ENCODE data around the gene SAC3D1.

Gene SAC3D1

DNA sequence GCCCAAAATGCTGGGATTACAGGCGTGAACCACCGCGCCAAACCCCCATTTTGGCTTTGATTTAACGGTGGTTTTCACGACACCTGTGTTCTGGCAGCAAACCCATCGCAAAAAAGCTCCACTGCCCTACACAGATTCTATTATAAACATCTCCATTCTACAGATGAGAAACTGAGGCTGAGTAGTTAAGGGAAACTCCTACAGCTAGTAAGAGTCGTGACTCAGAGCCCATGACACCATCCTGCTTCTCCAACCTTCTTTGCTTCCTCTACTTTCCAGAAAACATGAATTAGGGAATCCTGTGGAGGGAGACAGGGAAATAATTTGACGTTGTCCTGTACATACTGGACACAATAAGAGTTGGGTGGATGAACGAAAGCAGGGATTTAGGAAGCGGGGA lies 14.2 kb upstream of the SAC3D1 start:
- no peak for DNase-seq (ENCODE audit: low read depth in 2 of 2)

DNA sequence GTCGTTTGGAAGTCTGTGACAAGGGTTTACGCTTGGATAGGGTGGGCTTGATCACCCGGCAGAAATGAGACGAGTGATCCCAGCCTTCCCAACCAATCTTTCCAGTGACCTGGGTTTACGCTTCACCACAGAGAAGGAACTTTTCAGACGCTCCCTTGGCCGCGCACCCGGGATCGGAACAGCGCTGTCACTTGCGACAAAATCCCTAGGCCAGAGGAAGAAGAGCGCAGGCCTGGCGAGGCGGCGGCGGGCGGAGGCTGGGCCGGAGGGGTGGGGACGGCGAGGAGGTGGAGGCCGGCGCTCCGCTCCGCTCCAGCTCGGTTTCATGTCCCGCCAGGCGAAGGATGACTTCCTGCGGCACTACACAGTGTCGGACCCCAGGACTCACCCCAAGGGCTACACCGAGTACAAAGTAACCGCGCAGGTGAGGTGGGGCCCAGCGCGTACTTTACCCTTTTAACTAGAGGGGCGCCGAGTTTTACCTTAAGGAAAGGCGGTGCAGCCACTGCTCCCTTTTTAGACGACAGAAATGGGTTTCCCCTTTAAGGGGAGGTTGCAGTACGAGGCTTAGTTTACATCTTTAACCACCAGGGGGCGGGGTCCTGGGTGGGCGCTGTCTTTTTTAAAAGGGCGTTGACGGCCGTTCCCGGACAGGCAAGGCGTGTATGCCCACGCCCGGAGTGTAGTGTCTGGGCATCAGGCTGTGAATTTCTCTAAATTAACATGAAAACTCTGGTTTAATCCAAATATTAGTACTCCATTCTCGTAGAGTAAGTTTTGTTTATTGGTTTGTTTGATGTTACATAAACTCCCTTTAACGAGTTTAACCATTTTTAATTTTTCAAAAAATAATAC lies 13.6 kb upstream of the SAC3D1 start, which contains the start of gene SNX15:
Gene SNX15 (plus strand): TSS at position 227 of the 855 bp plus-strand sequence. CDS start 99 bp downstream, at position 326.
- DNase-seq (ENCODE audit: low read depth in 2 of 2): peak; percentile 81 to 88

DNA sequence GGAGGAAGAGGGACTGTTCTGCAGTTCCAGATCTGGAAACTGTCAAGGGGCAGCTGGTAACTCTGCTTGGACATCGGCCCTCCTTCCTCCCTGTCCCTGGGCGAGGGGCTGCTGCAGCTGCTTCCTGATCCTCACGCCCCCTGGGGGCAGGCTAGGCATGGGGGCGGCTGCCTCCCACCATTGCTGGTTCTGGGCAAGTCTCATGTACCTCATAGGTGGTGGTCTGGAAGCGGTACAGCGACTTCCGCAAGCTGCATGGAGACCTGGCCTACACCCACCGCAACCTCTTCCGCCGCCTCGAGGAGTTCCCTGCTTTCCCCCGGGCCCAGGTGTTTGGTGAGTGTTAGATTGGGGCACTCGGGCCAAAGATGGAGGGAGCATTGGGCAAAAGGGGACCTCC lies 8.8 kb upstream of the SAC3D1 start:
- DNase-seq (ENCODE audit: low read depth in 2 of 2): no peak

DNA sequence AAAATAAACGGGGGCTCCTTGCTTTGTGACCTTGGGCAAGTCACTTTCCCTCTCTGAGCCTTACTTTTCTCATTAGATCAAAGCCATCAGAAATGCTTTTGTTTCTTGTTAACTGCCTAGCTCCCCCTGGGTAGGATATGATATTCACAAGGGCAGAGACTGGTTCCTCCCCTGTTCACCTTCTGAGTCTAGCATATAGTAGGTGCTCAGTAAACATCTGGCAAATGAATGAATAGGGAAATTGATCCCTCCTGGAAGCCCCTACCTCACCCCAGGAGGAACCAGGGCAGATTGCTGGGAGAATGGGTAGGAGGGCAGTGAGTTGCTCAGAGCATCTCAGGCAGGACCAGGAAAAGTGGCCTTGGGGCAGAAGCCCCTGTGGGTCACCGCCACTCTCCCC lies 6.6 kb upstream of the SAC3D1 start:
- DNase-seq (ENCODE audit: low read depth in 2 of 2): no peak

DNA sequence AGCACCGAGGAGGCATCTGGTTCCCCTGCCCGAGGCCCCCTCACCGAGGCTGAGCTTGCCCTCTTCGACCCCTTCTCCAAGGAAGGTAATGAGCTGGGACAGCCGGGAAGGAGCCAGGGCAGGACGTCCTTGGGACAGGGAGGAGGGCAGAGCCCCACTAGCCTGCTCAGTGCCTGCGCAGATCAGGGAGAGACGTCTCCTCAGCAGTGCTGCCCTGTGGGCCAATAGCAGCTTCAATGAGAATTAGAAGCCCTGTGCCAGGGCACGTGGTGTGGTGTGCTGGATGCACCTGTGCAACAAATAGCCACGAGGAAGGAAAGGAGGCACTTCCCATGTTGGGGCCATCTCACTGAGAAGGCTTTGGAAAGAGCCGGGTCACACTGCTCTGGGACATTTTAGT lies 5.4 kb upstream of the SAC3D1 start:
- DNase-seq (ENCODE audit: low read depth in 2 of 2): no peak

DNA sequence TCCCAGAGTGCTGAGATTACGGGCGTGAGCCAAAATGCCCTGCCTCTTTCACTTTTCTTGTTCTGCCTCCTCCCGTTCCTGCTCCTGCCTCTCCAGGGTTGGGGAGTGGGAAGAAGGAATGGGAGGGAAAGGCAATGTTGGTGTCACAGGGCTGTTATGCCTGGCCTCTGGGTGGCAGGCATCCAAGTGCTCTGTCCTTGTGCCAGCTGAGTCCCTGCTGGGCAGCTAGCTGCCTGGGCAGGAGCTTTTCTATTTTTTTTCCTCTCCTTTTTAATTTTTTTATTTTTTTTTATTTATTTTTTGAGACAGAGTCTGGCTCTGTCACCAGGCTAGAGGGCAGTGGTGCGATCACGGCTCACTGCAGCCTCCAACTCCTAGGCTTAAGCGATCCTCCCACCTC lies 4.1 kb upstream of the SAC3D1 start:
- no peak for DNase-seq (ENCODE audit: low read depth in 2 of 2)

DNA sequence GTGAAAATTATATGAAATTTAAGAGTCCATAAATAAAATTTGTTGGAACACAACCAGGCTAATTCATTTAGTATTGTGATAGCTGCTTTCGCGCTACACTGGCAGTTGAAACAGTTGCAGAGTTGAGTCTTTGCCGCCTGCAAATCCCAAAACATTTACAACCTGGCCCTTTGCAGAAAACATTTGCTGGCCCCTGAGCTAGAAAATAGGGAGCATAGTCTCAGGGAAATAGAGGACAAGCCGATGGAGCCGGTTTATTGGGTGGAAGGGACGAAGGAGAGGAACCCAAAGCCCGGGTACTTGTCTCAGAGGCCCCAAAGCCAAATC lies 527 bp upstream of the SAC3D1 start:
- no peak for DNase-seq (ENCODE audit: low read depth in 2 of 2)

DNA sequence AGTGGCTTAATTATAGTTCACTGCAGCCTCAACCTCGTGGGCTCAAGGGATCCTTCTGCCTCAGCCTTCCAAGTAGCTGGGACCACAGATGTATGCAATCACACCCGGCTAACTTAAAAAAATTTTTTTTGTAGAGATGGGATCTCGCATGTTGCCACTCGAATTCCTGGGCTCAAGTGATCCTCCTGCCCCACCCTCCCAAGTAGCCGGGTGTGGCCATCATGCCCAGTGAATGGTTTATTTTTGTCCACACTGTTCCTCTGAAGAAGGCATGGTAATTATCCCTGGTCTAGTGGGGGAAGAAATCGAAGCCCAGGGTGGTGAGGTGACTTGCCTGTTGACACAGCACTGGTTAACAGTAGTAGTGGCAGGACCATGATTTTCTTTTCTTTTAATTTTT lies 1.9 kb downstream of the SAC3D1 start:
- no peak for DNase-seq (ENCODE audit: low read depth in 2 of 2)

DNA sequence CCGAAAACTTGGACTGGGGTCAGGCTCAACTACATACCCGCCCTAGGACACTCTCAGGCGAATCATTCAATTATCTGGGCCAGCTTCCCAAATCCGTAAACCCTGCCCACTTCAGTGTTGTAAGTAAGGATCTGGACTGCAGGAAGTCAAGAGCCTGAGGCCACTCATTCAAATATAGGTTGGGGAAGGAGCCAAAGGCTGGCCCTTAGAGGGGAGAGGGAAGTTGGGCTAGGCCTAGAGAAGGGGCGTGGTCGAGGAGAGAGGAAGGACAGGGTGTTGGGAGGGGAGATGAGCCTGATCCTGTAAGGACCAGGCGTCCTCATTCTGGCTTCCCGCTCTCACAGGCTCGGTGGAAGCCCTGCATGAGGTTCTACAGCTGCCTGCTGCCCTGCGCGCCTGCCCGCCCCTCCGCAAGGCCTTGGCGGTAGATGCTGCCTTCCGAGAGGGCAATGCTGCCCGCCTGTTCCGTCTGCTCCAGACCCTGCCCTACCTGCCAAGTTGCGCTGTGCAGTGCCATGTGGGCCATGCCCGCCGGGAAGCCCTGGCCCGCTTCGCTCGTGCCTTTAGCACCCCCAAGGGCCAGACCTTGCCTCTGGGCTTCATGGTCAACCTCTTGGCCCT lies 3.0 kb downstream of the SAC3D1 start:
- no peak for DNase-seq (ENCODE audit: low read depth in 2 of 2)

DNA sequence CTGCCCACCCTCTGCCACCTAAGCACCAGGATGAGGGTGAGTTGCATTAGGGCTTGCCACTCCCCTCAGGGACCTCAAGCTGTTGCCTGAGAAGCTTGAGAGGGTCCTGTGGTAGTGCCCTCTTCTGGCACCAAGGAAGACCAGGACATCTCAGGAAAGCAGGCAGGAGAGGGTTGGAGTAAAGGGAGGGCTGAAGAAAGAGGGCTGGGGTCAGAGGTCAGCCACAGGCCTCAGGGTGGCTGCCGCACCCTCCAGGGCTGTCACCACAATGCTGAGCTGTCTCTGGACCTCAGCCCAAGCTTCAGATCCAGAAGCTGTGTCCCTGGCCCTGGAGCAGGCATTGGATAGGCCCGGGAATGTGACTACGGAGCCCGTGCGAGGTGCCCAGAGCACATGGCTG lies 4.1 kb downstream of the SAC3D1 start:
- DNase-seq (ENCODE audit: low read depth in 2 of 2): no peak

DNA sequence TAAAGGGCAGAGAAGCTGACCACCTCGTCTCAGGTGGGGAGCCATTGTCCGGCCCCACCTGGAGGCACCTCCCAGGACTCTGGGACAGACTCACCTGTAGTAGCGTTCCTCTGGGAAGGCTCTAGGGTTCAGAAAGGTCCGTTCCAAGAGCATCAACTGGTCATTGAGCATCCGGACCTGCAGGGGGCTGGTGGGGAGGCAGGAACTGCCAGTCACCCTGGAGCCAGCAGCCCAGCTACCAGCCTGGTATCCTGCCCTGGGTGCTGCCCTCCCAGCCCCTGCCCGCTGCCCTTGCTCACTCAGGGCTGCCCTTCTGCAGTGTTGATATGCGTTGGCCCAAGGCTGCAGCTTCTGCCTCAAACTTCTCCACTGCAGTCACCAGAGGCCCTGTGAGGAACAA lies 4.7 kb downstream of the SAC3D1 start:
- no peak for DNase-seq (ENCODE audit: low read depth in 2 of 2)

DNA sequence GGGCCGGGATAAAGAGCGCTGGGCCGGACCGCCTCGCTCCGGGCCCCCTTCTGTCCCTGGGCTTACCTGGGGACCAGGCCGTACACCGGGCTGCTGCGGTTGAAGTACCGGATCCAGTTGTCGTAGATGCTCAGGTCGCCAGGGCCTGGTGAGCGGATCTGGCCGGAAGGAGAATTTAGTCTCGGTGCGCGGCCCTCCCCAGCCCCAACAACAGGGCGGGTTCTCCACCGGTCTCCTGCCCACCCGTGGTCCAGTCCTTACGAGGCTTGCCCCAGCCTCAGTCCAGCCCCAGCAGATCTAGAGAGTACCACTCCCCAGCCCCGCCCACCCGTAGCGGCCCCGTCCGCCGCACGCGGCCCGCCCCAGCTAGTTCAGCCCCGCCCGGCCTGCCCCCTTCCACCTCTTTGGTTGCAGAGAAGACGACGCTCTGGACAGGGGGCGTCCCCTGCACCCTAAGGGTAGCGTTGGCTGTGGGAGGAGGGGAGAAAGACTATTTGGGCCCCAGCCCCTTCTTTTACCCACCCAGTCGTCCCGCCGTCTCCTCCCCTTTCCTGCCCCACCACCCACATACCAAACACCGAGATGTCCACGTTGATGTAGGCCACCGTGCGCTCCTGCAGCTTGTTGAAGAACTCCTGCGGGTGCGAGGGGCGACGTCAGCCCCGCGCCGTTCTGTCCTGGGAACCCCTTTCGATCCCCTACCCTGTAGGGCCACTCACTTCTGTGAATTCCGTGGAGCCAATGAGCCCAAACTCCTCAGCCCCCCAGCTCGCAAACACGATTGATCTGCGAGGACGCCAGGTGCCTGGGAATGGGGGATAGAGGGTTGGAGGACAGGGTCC lies 6.8 kb downstream of the SAC3D1 start:
- no peak for DNase-seq (ENCODE audit: low read depth in 2 of 2)

DNA sequence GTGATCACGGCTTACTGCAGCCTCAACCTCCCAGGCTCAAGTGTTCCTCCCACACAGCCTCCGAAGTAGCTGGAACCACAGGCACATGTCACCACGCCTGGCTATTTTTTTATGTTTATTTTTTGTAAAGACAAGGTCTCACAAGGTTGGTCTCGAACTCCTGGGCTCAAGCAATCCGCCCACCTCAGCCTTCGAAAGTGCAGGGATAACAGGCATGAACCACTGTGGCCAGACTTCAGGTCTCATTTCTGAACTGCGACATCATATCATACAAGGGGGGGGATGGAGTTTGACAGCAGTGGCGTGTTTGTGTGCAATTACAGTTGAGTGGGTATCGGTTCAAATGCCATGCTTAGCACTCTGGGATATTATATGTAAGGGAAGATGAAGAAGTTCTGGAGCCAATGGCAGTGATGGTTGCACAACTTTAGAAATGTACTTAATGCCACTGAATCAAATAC lies 10.4 kb downstream of the SAC3D1 start:
- no peak for DNase-seq (ENCODE audit: low read depth in 2 of 2)

DNA sequence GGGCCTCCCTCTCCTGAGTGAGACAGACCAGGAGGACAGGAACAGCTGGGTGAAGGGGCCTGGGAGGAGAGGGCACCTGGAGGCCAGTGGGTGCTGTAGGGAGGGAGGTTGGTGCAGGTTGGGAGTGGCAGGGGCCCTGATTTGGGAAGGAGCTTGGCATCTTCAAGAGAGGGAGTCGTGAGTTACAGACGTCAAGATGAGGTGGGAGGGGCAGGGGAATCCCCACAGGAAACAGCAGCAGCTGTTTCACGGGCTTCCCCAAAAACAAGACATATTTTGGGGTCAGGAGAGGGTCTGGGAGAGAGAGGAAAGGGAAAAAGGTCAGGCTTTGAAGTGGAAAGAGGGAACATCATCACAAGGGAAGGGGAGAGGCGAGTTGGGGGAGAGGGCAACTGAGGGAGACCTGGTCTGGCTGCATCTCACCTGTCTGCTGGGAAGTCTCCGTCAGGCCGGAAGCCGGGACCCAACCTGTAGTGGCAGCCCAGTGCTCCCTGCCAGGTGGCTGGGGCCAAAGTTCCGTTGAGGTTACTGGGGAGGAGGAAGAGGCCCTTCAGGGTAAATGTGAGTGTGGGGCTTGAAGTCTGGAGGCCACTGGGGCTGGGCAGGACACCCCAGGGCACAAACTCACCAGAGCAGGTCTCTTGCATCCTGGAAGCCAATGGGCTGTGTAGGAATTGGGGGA lies 13.0 kb downstream of the SAC3D1 start:
- no peak for DNase-seq (ENCODE audit: low read depth in 2 of 2)

DNA sequence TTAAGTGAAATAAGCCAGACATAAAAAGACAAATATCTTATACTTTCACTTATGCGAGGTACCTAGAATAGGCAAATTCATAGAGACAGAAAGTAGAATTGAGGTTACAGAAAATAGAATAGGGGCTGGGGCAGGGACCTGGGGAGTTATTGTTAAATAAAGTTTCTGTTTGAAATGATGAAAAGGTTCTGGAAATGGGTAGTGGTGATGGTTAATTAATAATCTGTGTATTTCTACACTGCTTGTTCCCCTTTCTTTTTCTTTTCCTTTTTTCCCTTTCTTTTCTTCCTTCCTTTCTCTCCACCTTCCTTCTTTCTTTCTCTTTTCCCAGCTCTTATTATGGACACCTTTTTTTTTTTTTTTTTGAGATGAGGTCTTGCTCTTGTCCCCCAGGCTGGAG lies 14.5 kb downstream of the SAC3D1 start:
- DNase-seq (ENCODE audit: low read depth in 2 of 2): no peak

DNA sequence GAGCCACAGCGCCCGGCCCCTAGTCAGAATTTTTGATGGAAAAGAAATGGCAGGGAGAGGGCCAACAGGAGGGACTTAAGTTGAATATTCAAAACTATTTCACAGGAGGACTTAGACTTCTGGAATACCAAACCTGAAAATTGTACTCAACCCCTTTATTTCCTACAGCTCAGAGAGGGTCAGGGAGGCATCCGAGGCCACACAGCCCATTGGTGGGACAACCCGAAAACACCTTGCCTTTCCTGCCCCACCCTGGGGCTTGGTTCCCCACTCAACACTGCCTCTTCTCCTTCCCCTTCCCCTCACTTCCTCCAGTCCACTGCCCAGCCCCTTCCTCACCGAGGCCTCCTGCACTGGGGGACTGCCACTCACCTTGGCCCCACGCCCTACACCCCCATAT lies 16.0 kb downstream of the SAC3D1 start:
- no peak for DNase-seq (ENCODE audit: low read depth in 2 of 2)

DNA sequence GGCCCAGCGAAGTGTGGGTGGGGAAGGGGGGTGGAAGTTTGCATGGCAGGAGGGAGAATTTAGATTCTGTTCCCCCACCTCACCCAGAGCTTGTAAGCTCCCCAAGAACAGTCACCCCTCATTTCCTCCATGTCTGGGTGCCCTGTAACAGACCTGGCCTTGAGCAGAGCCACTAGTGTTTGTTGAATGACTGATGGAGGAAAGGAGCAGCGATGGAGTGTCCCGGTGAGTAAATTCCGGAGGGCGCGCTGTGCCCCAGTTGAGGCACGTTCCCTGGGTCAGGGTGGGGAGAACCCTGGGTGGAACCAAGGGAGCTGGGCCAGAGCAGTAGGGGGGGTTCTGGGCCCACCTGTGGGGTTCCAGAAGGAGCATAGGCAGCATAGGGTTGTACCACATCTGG lies 16.5 kb downstream of the SAC3D1 start:
- DNase-seq (ENCODE audit: low read depth in 2 of 2): no peak

DNA sequence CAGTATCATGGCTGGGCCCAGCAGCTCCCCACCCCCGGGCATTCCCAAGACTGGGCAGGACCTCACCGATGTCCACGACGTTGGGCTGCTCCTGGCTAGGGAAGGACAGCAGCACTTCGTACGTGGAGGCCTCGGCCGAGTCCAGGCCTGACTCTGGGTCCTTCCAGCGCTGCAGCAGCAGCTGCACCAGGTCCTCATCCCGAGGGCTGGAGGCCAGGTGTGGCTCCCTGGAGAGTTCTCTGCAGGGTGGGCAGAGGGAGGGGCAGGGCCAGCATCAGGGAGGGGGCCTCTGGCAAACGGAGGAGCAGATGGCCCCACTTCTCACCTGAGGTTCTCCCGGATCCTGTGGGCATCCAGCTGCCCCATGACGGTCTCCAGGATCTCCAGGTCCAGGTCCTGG lies 17.0 kb downstream of the SAC3D1 start:
- no peak for DNase-seq (ENCODE audit: low read depth in 2 of 2)

DNA sequence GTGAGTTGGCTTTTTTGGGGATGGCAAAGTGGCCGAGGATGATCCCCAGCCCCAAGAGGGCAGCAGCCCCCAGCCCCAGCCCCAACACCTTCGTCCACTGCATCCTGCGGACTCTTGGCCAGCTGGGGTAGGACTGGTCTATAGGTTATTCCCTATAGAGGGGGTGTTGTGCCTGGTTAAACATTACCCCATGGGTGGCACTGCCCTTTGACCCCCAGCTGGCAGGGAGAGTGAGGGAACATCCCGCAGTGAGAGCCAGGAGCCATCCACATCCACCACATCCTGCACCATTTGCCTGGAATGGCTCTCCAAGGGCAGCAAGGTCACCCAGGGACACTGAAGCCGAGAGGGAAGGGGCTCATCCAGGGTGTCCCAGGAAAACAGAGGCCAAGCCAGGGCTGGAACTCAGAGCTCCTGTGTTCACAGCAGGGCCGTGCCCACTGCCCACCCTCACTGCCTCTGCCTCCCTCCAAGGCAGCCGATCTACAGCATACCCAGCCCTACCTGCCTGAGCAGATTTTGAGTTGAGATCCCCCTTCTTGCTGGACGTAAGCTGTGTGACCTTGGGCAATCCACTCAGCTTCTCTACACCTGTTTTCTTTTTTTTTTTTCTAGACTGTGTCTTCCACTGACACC lies 17.5 kb downstream of the SAC3D1 start, which contains the start of gene NAALADL1:
Gene NAALADL1 (minus strand): TSS at position 135 of the 636 bp plus-strand sequence. CDS start 32 bp downstream, at position 103.
- DNase-seq (ENCODE audit: low read depth in 2 of 2): no peak

DNA sequence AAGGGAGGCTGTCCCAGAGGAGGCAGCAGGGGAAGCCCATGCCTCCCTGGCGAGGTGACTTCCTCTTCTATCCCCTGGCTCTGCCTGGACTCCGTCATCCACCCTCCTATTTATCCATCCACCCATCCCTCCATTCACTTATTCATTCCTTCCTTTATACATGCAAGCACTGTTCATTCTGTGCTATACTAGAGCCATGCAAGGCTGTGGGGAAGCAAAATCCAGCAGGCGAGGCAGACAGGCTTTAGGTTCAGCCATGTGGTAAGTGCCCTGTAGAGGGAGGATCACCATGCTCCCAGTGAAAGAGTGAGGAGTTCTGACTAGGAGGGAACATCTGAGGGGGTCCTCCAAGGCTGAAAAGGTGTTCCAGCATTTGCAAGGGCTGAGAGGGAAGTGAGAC lies 18.5 kb downstream of the SAC3D1 start:
- no peak for DNase-seq (ENCODE audit: low read depth in 2 of 2)

Data from activated CD4-positive, alpha-beta T cell treated with anti-CD3 and anti-CD28 coated beads for 24 hours (primary cell).